Measurements from ENCODE around the gene SYDE1. TPM values are rescaled to one million over a fixed set of nuclear protein-coding genes. Genes with fewer than 3 reads are reported as not detected.

The SYDE1 gene
- total and polyA plus RNA-seq, 2 of the 4 experiments (the other 2 are of a cell fraction) = 19.4 to 64.9 TPM

- Histone ChIP-seq H3K14ac (replicated peaks; ENCODE audit: low read depth, low read length) (no peak overlapping the region), H2AFZ (replicated peaks; ENCODE audit: low read length, poor library complexity) (no peak overlapping the region), H3K79me1 (ENCODE audit: low read depth in 1 of 2, low read length in 2 of 2) (peaks cover 18 to 44% of the 10 kb centered on the region in 2 experiments), H4K20me1 (ENCODE audit: insufficient read depth, low read length) (0 out of 2 replicates have a peak, but pooled peaks cover 3% of the 10 kb centered on the region), H3K27ac (ENCODE audit: insufficient read depth, low read length) (no peak overlapping the region), H3K4me2 (ENCODE audit: low read depth, low read length) (no peak overlapping the region), H2BK15ac (ENCODE audit: low read depth, low read length) (no peak overlapping the region), H3K9ac (ENCODE audit: low read depth, low read length) (no peak overlapping the region), H3K4ac (ENCODE audit: low read depth, low read length) (no peak overlapping the region), H2AK5ac (ENCODE audit: low read depth, low read length) (no peak overlapping the region), H3K4me1 (ENCODE audit: control insufficient read depth, insufficient read depth, low read length) (peaks cover 6% of the 10 kb centered on the region), H3K4me3 (ENCODE audit: insufficient read depth, low read depth, low read length) (no peak overlapping the region), H4K8ac (ENCODE audit: low read depth in 2 of 2, low read length in 2 of 2) (no peak overlapping the region), H2BK5ac (ENCODE audit: low read depth, low read length, poor library complexity, severe bottlenecking) (no peak overlapping the region), H4K5ac (ENCODE audit: low read depth, low read length) (no peak overlapping the region), H3K9me1 (ENCODE audit: insufficient read depth, low read length) (0 out of 2 replicates have a peak, but pooled peaks cover under 1% of the 10 kb centered on the region), H2BK120ac (ENCODE audit: low read depth, low read length) (no peak overlapping the region), H3K36me3 (ENCODE audit: control insufficient read depth, insufficient read depth, low read length) (peaks cover 34% of the 10 kb centered on the region), H2BK20ac (ENCODE audit: low read depth, low read length) (no peak overlapping the region), H3K18ac (ENCODE audit: low read depth, low read length) (no peak overlapping the region), H4K91ac (ENCODE audit: insufficient read depth, low read depth, low read length) (no peak overlapping the region), H3K56ac (ENCODE audit: extremely low read depth, insufficient read depth, low read length) (no peak overlapping the region), H2AK9ac (replicated peaks; ENCODE audit: low read depth, low read length, poor library complexity) (peak overlapping the region; percentile 57), H3K27me3 (ENCODE audit: control insufficient read depth, insufficient read depth, low read length) (no peaks in the 10 kb centered on the region), H3K9me3 (ENCODE audit: control insufficient read depth, insufficient read depth, low read length) (peaks cover 2% of the 10 kb centered on the region; the same call in 1 of the 2 replicates), H3K23ac (ENCODE audit: low read depth, low read length) (no peak overlapping the region)
- DNase-seq (no peak), ATAC-seq (ENCODE audit: low read depth) (no peak)
- dilution Hi-C loops (cut with HindIII; ENCODE audit: low sequenced_read_pairs, unreplicated experiment) (no loop called here), in situ Hi-C loops (cut with MboI; ENCODE audit: low sequenced_read_pairs) (loop anchor here (25.0 kb wide), 1 partner anchor 1064 kb away; the partner anchor contains the start of genes AP1M1 and FAM32A), intact Hi-C loops (cut with micrococcal nuclease) (no loop called here)
- ChIA-PET POLR2A (ENCODE audit: unreplicated experiment) (interaction anchor here (0.6 kb wide), 1 partner anchor 669 kb away, joined by 3 read pairs; no protein-coding TSS in a partner anchor), CTCF (no interaction called here)
- 100% methylated on average over 5 of the region's 22 CpGs; no CpG with 5 or more reads in 1 of the 2 experiments for WGBS, 2 experiments (ENCODE audit: extremely low coverage in 2 of 2, insufficient read length in 1 of 2)
- no TSS peak for BruUV-seq (replicated peaks)
- TF ChIP-seq MXI1 (IDR thresholded peaks at IDR 0.05; ENCODE audit: borderline replicate concordance, low read depth, low read length) (no peak), CEBPB (IDR thresholded peaks at IDR 0.05; ENCODE audit: low read depth, low read length) (no peak), SMC3 (IDR thresholded peaks at IDR 0.05; ENCODE audit: low read depth, low read length) (no peak), MAFK (IDR thresholded peaks at IDR 0.05; ENCODE audit: low read depth, low read length) (no peak), MAZ (IDR thresholded peaks at IDR 0.05; ENCODE audit: borderline replicate concordance, low read depth, low read length) (no peak), CTCF (conservative IDR thresholded peaks at IDR 0.05; ENCODE audit: low read depth, low read length) (no peak), BHLHE40 (IDR thresholded peaks at IDR 0.05; ENCODE audit: low read depth, low read length) (no peak), FOS (IDR thresholded peaks at IDR 0.05; ENCODE audit: low read depth, low read length) (no peak), RAD21 (IDR thresholded peaks at IDR 0.05; ENCODE audit: low read length) (no peak), RCOR1 (IDR thresholded peaks at IDR 0.05; ENCODE audit: insufficient replicate concordance, low read length) (no peak), CHD1 (IDR thresholded peaks at IDR 0.05; ENCODE audit: low read depth, low read length) (no peak), POLR2A (IDR thresholded peaks at IDR 0.05; ENCODE audit: low read depth, low read length) (no peak), NFE2L2 (IDR thresholded peaks at IDR 0.05; ENCODE audit: low read depth, low read length) (no peak), RFX5 (IDR thresholded peaks at IDR 0.05; ENCODE audit: low read depth, low read length) (no peak)
Measured at GRCh38 chr19:15123031-15123890, 16.1 kb downstream of the SYDE1 start.

Data from IMR-90 (cell line).